ENCODE measurements around the gene MARS2.
"Not testable (repeated sequence)": the region's sequence is repeated elsewhere in the genome, so short reads cannot be mapped to it uniquely, and the experiment has no call there.

Gene MARS2

GRCh38 chr2:197675711-197676188 is 29.4 kb upstream of the MARS2 start:
- in situ Hi-C loops (cut with HindIII; ENCODE audit: low sequenced_read_pairs) = no loop called here

GRCh38 chr2:197677056-197677455 is 28.1 kb upstream of the MARS2 start:
- no peak for DNase-seq (ENCODE audit: low read depth, low spot score)
- TF ChIP-seq CTCF (IDR thresholded peaks at IDR 0.05; ENCODE audit: low read depth, low read length) = no peak
- no peak overlapping the region for H3K4me3 ChIP-seq (ENCODE audit: low read depth, low read length)
- in situ Hi-C loops (cut with HindIII; ENCODE audit: low sequenced_read_pairs) = no loop called here

More at GRCh38 chr2:197675711-197676188, 29.4 kb upstream of the MARS2 start:
- TF ChIP-seq CTCF (IDR thresholded peaks at IDR 0.05; ENCODE audit: low read depth, low read length) = no peak
- H3K4me3 ChIP-seq (ENCODE audit: low read depth, low read length) = peak overlapping the region; percentile 62
- peak; percentile 82 for DNase-seq (ENCODE audit: low read depth, low spot score)

GRCh38 chr2:197677483-197677882 is 27.7 kb upstream of the MARS2 start:
- H3K4me3 ChIP-seq (ENCODE audit: low read depth, low read length) = no peak overlapping the region
- in situ Hi-C loops (cut with HindIII; ENCODE audit: low sequenced_read_pairs) = no loop called here
- DNase-seq (ENCODE audit: low read depth, low spot score) = peak; percentile 30
- no peak for TF ChIP-seq CTCF (IDR thresholded peaks at IDR 0.05; ENCODE audit: low read depth, low read length)

GRCh38 chr2:197695206-197695605 is 10.0 kb upstream of the MARS2 start:
- DNase-seq (ENCODE audit: low read depth, low spot score); H3K4me3 ChIP-seq (ENCODE audit: low read depth, low read length); in situ Hi-C loops (cut with HindIII; ENCODE audit: low sequenced_read_pairs): not testable (repeated sequence)

- in situ Hi-C loops (cut with HindIII; ENCODE audit: low sequenced_read_pairs); DNase-seq (ENCODE audit: low read depth, low spot score): not testable (repeated sequence)
Measured at GRCh38 chr2:197695971-197696370, 9.2 kb upstream of the MARS2 start.

GRCh38 chr2:197696571-197696970 is 8.6 kb upstream of the MARS2 start:
- in situ Hi-C loops (cut with HindIII; ENCODE audit: low sequenced_read_pairs); H3K4me3 ChIP-seq (ENCODE audit: low read depth, low read length); DNase-seq (ENCODE audit: low read depth, low spot score): not testable (repeated sequence)

More at GRCh38 chr2:197695971-197696370, 9.2 kb upstream of the MARS2 start:
- not testable (repeated sequence) for H3K4me3 ChIP-seq (ENCODE audit: low read depth, low read length)

GRCh38 chr2:197699724-197700123 is 5.4 kb upstream of the MARS2 start:
- in situ Hi-C loops (cut with HindIII; ENCODE audit: low sequenced_read_pairs); DNase-seq (ENCODE audit: low read depth, low spot score); H3K4me3 ChIP-seq (ENCODE audit: low read depth, low read length): not testable (repeated sequence)

- in situ Hi-C loops (cut with HindIII; ENCODE audit: low sequenced_read_pairs) = no loop called here
- TF ChIP-seq CTCF (IDR thresholded peaks at IDR 0.05; ENCODE audit: low read depth, low read length) = no peak
- H3K4me3 ChIP-seq (ENCODE audit: low read depth, low read length) = no peak overlapping the region
- no peak for DNase-seq (ENCODE audit: low read depth, low spot score)
Measured at GRCh38 chr2:197700960-197701359, 4.2 kb upstream of the MARS2 start.

- in situ Hi-C loops (cut with HindIII; ENCODE audit: low sequenced_read_pairs) = no loop called here
- DNase-seq (ENCODE audit: low read depth, low spot score) = no peak
- H3K4me3 ChIP-seq (ENCODE audit: low read depth, low read length) = peak overlapping the region; percentile 55
- TF ChIP-seq CTCF (IDR thresholded peaks at IDR 0.05; ENCODE audit: low read depth, low read length) = no peak
Measured at GRCh38 chr2:197704434-197705120, 592 bp upstream of the MARS2 start.
